Measurements from ENCODE around the gene C21orf58. TPM values are rescaled to one million over a fixed set of nuclear protein-coding genes. Genes with fewer than 3 reads are reported as not detected.

Gene C21orf58
- polyA plus RNA-seq, 1 of the 3 experiments (the other 2 are of a cell fraction): 9.7 TPM

- Histone ChIP-seq H2AFZ (ENCODE audit: low read depth) (no peak overlapping the region), H3K4me1 (ENCODE audit: control insufficient read depth in 1 of 2, insufficient read depth in 2 of 2, low read depth in 1 of 2, low read length in 1 of 2) (no peaks in the 10 kb centered on the region), H3K4me3 (ENCODE audit: low read depth in 2 of 2, low read length in 1 of 2) (no peak overlapping the region), H3K4me2 (no peak overlapping the region), H3K79me2 (ENCODE audit: insufficient read depth) (peaks cover 64% of the 10 kb centered on the region), H3K27ac (ENCODE audit: low read depth in 2 of 2, low read length in 1 of 2) (no peak overlapping the region), H3K36me3 (replicated peaks in 1 of 2; ENCODE audit: control insufficient read depth in 1 of 2, insufficient read depth in 2 of 2, low read length in 1 of 2) (peaks cover under 1 to 4% of the 10 kb centered on the region in 2 experiments), H3K9me2 (no peaks in the 10 kb centered on the region), H3F3A (replicated peaks; ENCODE audit: insufficient read depth) (no peaks in the 10 kb centered on the region), H3K9me3 (no peaks in the 10 kb centered on the region), H4K20me1 (ENCODE audit: insufficient read depth) (peaks cover 9% of the 10 kb centered on the region), H3K9ac (no peak overlapping the region), H3K27me3 (ENCODE audit: insufficient read depth) (no peaks in the 10 kb centered on the region)
- WGBS (ENCODE audit: low lambda C conversion rate): 96% methylated on average over 7 of the region's 7 CpGs
- DNase-seq: no peak
- POLR2A ChIA-PET: no interaction called here
- CTCF ChIA-PET: no interaction called here
- TF ChIP-seq NRF1 (IDR thresholded peaks at IDR 0.05; ENCODE audit: low read depth, low read length) (no peak), POLR2AphosphoS5 (IDR thresholded peaks at IDR 0.05; ENCODE audit: low read depth, low read length) (no peak), TCF12 (IDR thresholded peaks at IDR 0.05) (no peak), USF1 (IDR thresholded peaks at IDR 0.05; ENCODE audit: borderline replicate concordance, low read depth) (no peak), RAD21 (IDR thresholded peaks at IDR 0.05; ENCODE audit: low read length) (no peak), JUND (IDR thresholded peaks at IDR 0.05) (no peak)
Observed at GRCh38 chr21:46372014-46372485, 48.4 kb upstream of the C21orf58 start.

DNA sequence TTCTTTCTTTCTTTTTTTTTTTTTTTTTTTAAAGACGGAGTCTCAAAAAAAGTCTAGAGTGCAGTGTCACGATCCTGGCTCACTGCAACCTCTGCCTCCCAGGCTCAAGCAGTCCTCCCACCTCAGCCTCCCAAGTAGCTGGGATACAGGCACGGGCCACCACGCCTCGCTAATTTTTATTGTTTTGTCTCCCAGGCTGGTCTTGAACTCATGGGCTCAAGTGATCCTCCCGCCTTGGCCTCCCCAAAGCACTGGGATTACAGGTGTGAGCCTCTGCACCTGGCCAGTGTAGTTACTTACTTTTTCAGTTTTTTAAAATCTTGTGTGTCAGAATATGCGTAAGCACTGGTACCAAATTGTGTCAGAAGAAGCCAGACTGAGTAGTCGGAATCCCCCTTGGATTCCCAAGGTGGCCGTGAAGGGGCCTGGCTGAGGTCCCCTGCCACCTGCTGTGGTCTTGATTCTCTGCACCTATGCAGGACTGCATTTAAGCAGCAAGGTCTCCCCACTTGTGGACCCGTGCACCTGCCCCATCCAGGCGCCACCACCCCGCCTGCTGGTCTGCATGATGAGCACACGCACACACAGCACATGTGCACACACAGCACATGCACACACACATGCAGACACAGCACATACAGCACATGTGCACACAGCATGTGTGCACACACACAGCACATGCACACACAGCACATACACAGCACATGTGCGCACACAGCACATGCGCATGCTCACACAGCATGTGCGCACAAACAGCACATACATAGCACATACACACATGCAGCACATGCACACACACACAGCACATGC, 47.7 kb upstream of the C21orf58 start:
- H3K4me2 ChIP-seq: no peak overlapping the region
- H3K36me3 ChIP-seq (replicated peaks in 1 of 2; ENCODE audit: control insufficient read depth in 1 of 2, insufficient read depth in 2 of 2, low read length in 1 of 2): peaks cover 4 to 7% of the 10 kb centered on the region in 2 experiments
- CTCF ChIA-PET: no interaction called here
- H2AFZ ChIP-seq (ENCODE audit: low read depth): no peak overlapping the region
- peaks cover 9% of the 10 kb centered on the region for H4K20me1 ChIP-seq (ENCODE audit: insufficient read depth)
- TF ChIP-seq SMC3 (IDR thresholded peaks at IDR 0.05; ENCODE audit: low read depth, low read length) (no peak), USF1 (IDR thresholded peaks at IDR 0.05; ENCODE audit: borderline replicate concordance, low read depth) (no peak), FOXM1 (IDR thresholded peaks at IDR 0.05; ENCODE audit: low read depth) (no peak), IRF3 (IDR thresholded peaks at IDR 0.05; ENCODE audit: low read depth, low read length) (no peak), MEF2A (IDR thresholded peaks at IDR 0.05; ENCODE audit: borderline replicate concordance, low read depth) (no peak), CHD2 (IDR thresholded peaks at IDR 0.05; ENCODE audit: low read length, partially characterized antibody) (no peak), EZH2phosphoT487 (IDR thresholded peaks at IDR 0.05; ENCODE audit: borderline replicate concordance, low read depth) (no peak), CTCF (IDR thresholded peaks at IDR 0.05) (no peak), FOXJ3 (CRISPR knock-in tag; IDR thresholded peaks at IDR 0.05) (no peak), TEAD4 (IDR thresholded peaks at IDR 0.05; ENCODE audit: borderline replicate concordance, insufficient read depth) (no peak), GATA2 (CRISPR knock-in tag; IDR thresholded peaks at IDR 0.05) (no peak), YY1 (IDR thresholded peaks at IDR 0.05; ENCODE audit: low read depth) (no peak), FOSL2 (IDR thresholded peaks at IDR 0.05; ENCODE audit: borderline replicate concordance, low read depth) (no peak)
- TF ChIP-seq, protein P1, sequence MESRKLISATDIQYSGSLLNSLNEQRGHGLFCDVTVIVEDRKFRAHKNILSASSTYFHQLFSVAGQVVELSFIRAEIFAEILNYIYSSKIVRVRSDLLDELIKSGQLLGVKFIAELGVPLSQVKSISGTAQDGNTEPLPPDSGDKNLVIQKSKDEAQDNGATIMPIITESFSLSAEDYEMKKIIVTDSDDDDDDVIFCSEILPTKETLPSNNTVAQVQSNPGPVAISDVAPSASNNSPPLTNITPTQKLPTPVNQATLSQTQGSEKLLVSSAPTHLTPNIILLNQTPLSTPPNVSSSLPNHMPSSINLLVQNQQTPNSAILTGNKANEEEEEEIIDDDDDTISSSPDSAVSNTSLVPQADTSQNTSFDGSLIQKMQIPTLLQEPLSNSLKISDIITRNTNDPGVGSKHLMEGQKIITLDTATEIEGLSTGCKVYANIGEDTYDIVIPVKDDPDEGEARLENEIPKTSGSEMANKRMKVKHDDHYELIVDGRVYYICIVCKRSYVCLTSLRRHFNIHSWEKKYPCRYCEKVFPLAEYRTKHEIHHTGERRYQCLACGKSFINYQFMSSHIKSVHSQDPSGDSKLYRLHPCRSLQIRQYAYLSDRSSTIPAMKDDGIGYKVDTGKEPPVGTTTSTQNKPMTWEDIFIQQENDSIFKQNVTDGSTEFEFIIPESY (IDR thresholded peaks at IDR 0.05; ENCODE audit: borderline replicate concordance, low read depth): no peak
- TF ChIP-seq, protein P2, sequence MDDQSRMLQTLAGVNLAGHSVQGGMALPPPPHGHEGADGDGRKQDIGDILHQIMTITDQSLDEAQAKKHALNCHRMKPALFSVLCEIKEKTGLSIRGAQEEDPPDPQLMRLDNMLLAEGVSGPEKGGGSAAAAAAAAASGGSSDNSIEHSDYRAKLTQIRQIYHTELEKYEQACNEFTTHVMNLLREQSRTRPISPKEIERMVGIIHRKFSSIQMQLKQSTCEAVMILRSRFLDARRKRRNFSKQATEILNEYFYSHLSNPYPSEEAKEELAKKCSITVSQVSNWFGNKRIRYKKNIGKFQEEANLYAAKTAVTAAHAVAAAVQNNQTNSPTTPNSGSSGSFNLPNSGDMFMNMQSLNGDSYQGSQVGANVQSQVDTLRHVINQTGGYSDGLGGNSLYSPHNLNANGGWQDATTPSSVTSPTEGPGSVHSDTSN (IDR thresholded peaks at IDR 0.05): no peak
- no peaks in the 10 kb centered on the region for H3K4me1 ChIP-seq (ENCODE audit: control insufficient read depth in 1 of 2, insufficient read depth in 2 of 2, low read depth in 1 of 2, low read length in 1 of 2)
- H3F3A ChIP-seq (replicated peaks; ENCODE audit: insufficient read depth): no peaks in the 10 kb centered on the region
- no peaks in the 10 kb centered on the region for H3K9me2 ChIP-seq
- WGBS (ENCODE audit: low lambda C conversion rate): 98% methylated on average over 12 of the region's 16 CpGs
- no peaks in the 10 kb centered on the region for H3K27me3 ChIP-seq (ENCODE audit: insufficient read depth)
- no peak for DNase-seq
- peaks cover 62% of the 10 kb centered on the region for H3K79me2 ChIP-seq (ENCODE audit: insufficient read depth)
- H3K4me3 ChIP-seq (ENCODE audit: low read depth in 2 of 2, low read length in 1 of 2): no peak overlapping the region
- POLR2A ChIA-PET: no interaction called here
- H3K27ac ChIP-seq (ENCODE audit: low read depth in 2 of 2, low read length in 1 of 2): no peak overlapping the region
- H3K9me3 ChIP-seq: no peaks in the 10 kb centered on the region
- no peak overlapping the region for H3K9ac ChIP-seq
